AG04449 (cell line): Measurements from ENCODE around the gene KPNB1.

Source experiments
- CTCF ChIA-PET: fragments of 350-600 bp; formaldehyde crosslinking; extraction: SDS; loops from one replicate; lab custom pipeline; 2021; ENCODE audit warnings: antibody characterized with exemption; lab: Yijun Ruan, JAX
- POLR2A ChIA-PET: fragments of 400-600, 350-600 bp; formaldehyde crosslinking; extraction: SDS; loops from one replicate; lab custom pipeline; 2020; ENCODE audit warnings: antibody characterized with exemption, inconsistent platforms; lab: Yijun Ruan, JAX
- DNase-seq: peaks from one replicate; pipeline ENCODE4 v3.0.0-alpha.2; 2010; ENCODE audit warnings: low read depth, low spot score
- H3K4me3 ChIP-seq: 2 replicates; pipeline ENCODE4 v1.5.1; 2011; ENCODE audit warnings: low read depth, mild to moderate bottlenecking, control low read depth, low read length
- TF ChIP-seq, protein P1 (sequence below): IDR thresholded peaks from one replicate; pipeline ENCODE4 v1.5.1; 2011; ENCODE audit warnings: mild to moderate bottlenecking, moderate library complexity, low read length, control low read depth, inconsistent platforms; ENCODE audit not compliant: insufficient read depth; ENCODE audit errors: missing control alignments

Gene KPNB1

DNA sequence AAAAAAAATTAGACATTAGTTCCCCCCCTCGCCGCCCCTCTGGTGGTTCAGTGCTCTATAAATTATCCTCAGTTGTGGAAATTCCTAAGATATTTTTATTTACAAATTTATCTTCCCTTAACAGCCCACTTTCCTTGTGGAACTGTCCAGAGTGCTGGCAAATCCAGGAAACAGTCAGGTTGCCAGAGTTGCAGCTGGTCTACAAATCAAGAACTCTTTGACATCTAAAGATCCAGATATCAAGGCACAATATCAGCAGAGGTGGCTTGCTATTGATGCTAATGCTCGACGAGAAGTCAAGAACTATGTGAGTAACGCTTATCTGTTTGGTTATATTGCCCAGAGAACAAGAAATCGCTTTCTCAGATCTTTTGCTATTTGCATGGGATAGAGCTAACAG lies 2.9 kb downstream of the KPNB1 start:
- POLR2A ChIA-PET = interaction anchor here (1.1 kb wide), 1 partner anchor 16 kb away, joined by 4 read pairs; no protein-coding TSS in a partner anchor
- TF ChIP-seq, protein P1, sequence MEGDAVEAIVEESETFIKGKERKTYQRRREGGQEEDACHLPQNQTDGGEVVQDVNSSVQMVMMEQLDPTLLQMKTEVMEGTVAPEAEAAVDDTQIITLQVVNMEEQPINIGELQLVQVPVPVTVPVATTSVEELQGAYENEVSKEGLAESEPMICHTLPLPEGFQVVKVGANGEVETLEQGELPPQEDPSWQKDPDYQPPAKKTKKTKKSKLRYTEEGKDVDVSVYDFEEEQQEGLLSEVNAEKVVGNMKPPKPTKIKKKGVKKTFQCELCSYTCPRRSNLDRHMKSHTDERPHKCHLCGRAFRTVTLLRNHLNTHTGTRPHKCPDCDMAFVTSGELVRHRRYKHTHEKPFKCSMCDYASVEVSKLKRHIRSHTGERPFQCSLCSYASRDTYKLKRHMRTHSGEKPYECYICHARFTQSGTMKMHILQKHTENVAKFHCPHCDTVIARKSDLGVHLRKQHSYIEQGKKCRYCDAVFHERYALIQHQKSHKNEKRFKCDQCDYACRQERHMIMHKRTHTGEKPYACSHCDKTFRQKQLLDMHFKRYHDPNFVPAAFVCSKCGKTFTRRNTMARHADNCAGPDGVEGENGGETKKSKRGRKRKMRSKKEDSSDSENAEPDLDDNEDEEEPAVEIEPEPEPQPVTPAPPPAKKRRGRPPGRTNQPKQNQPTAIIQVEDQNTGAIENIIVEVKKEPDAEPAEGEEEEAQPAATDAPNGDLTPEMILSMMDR = no peak
- no peak overlapping the region for H3K4me3 ChIP-seq
- no peak for DNase-seq
- CTCF ChIA-PET = interaction anchor here (1.0 to 7.8 kb wide), 3 partner anchors 12 to 45 kb away, joined by 3 to 115 read pairs (median 4); no protein-coding TSS in a partner anchor

DNA sequence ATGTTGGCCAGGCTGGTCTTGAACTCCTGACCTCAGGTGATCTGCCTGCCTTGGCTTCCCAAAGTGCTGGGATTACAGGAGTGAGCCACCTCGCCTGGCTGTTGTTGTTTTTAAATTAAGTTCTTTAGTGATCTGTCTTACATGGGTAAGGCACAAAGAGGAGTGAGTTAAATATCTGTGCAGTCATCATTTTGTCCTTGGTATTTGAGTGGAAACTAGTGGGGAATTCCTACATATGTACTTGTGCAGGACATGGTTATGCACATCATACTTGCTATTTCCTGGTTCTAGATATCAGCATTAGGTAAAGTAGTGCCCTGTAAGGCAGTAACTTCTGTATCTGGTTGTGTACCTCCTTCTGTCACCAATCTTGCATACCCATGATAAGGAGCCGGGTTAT lies 3.7 kb downstream of the KPNB1 start:
- no peak overlapping the region for H3K4me3 ChIP-seq
- POLR2A ChIA-PET = no interaction called here
- no peak for DNase-seq
- TF ChIP-seq, protein P1 = no peak
- CTCF ChIA-PET = interaction anchor here (0.9 to 7.8 kb wide), 3 partner anchors 11 to 44 kb away, joined by 4 to 115 read pairs (median 4); no protein-coding TSS in a partner anchor

DNA sequence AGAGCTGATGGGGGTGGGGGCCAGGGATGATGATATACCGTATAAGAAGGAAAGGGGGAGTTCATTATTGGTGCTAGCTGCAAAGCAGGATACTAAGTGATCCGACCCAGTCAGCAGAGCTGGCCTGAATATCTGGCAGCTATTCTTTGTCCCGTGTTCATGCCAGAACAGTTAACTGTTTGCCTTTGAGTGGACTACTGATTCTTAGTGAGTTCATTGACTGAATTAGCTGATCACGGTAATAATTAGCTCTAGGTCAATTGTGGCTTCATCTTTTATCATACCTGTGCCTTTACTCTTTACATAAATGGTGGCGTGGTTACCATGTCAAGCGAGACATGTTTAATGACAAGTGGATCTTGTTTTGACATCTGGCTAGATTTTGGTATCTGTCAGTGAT lies 5.3 kb downstream of the KPNB1 start:
- ChIA-PET POLR2A (interaction anchor here (0.7 to 0.9 kb wide), 2 partner anchors 11 to 142 kb away, joined by 4 to 5 read pairs; no protein-coding TSS in a partner anchor), CTCF (interaction anchor here (0.7 to 7.8 kb wide), 2 partner anchors 9 to 19 kb away, joined by 3 to 115 read pairs; no protein-coding TSS in a partner anchor)
- no peak overlapping the region for H3K4me3 ChIP-seq
- TF ChIP-seq, protein P1 = no peak
- no peak for DNase-seq

DNA sequence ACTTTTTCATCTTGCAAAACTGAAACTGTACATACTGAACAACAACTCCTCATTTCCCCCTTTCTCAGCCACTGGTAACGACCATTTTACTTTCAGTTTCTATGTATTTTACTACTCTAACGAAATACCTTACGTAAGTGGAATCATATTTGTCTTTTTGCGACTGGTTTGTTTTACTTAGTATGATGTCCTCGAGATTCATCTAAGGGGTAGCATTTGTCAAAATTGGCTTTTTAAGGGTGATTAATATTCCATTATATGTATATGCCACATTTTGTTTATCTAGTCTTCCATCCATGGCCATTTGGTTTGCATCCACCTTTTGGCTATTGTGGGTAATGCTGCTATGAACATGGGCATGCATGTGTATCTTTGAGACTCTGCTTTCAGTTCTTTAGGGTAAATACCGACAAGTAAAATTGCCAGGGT lies 10.4 kb downstream of the KPNB1 start:
- no peak overlapping the region for H3K4me3 ChIP-seq
- ChIA-PET CTCF (interaction anchor here (2.2 kb wide), 2 partner anchors 11 to 18 kb away, joined by 5 to 7 read pairs; no protein-coding TSS in a partner anchor), POLR2A (interaction anchor here (0.6 to 0.8 kb wide), 2 partner anchors 11 to 12 kb away, joined by 3 read pairs; partner anchors contain the start of gene KPNB1)
- TF ChIP-seq, protein P1 = no peak
- DNase-seq = no peak

DNA sequence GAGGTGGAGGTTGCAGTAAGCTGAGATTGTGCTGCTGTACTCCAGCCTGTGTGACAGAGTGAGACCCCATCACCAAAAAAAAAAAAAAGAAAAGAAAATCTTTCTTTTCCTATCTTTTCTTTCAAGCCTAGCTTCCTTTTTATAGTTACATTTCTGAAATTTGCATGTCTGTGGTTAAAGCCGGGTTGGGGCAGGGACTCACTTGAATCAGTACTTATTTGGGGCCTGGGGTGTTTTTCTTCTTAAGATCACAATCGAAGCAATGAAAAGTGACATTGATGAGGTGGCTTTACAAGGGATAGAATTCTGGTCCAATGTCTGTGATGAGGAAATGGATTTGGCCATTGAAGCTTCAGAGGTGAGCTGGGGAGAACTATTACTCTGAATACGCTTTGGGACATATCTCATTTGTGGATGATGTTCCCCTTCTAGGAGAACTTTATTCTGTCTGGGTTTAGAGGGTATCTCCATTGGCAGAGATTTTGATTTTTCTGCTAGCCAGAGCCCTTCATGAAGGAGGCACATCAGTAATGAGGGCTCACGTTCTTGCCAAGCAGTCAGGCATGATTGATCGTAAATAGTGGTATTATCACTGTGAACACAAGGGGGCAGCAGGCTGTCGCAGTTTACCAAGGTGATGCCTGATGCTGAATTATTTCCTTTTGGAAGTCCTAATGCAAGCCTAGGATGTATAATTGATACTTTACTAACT lies 14.3 kb downstream of the KPNB1 start:
- TF ChIP-seq, protein P1 = peak; percentile 72
- ChIA-PET CTCF (interaction anchor here (0.8 to 6.8 kb wide), 20 partner anchors 8 to 230 kb away, joined by 3 to 115 read pairs (median 4); partner anchors contain the start of genes KPNB1, LRRC46 and MRPL10), POLR2A (interaction anchor here (1.1 to 1.3 kb wide), 2 partner anchors 14 kb away, joined by 3 to 4 read pairs; partner anchors contain the start of gene KPNB1)
- DNase-seq = no peak
- no peak overlapping the region for H3K4me3 ChIP-seq

DNA sequence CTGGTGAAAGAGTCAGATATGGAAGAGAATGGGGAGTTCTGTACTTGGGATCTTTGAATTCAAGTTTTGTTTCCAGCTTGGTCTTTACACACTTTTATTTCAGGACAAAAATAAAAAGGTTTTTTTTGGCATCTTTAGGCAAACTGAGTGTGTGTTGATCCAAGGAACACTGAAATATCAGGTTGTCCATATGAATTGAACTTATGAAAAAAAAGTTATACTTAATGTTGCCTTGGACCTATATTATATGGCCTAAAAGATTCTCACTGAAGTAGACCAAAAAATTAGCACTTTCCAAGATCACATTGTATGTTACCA lies 14.9 kb downstream of the KPNB1 start:
- TF ChIP-seq, protein P1 = no peak
- ChIA-PET CTCF (interaction anchor here (0.9 to 6.8 kb wide), 15 partner anchors 9 to 166 kb away, joined by 3 to 115 read pairs (median 4); partner anchors contain the start of genes KPNB1, LRRC46 and MRPL10), POLR2A (interaction anchor here (1.3 kb wide), 1 partner anchor 14 kb away, joined by 4 read pairs; the partner anchor contains the start of gene KPNB1)
- no peak overlapping the region for H3K4me3 ChIP-seq
- no peak for DNase-seq
